Breast epithelium (tissue), 4 donors: ENCODE measurements around the gene CYTH4. TPM values are rescaled to one million over a fixed set of nuclear protein-coding genes. Genes with fewer than 3 reads are reported as not detected.

Source experiments
- DNase-seq, 2 donors: peaks; one replicate each; pipeline ENCODE4 v3.0.0-alpha.2; 2019; ENCODE audit warnings: low spot score in 2 of 2
- H3K27ac ChIP-seq, 2 donors: fragments of 200-600 bp; sonication (generic) in 1 of 2; one replicate each; pipeline ENCODE4 v1.5.1; 2016 to 2019; ENCODE audit warnings: mild to moderate bottlenecking in 1 of 2
- H3K27me3 ChIP-seq, 2 donors: fragments of 200-600 bp; sonication (generic) in 1 of 2; one replicate each; pipeline versions ENCODE4 v1.5.1 to v1.6.0; 2017 to 2019; ENCODE audit warnings: control low read depth in 1 of 2, mild to moderate bottlenecking in 1 of 2
- H3K36me3 ChIP-seq: fragments of 200-600 bp; one replicate; pipeline ENCODE4 v1.5.1; 2019
- H3K4me1 ChIP-seq, 2 donors: fragments of 200-600 bp; sonication (generic); one replicate each; pipeline ENCODE4 v1.5.1; 2016 to 2019; ENCODE audit warnings: control low read depth in 1 of 2
- H3K4me3 ChIP-seq, 3 donors: fragments of 200-600 bp; sonication (generic); 1 replicate in 2 of 3; 2 replicates in 1 of 3; pipeline ENCODE4 v1.5.1; 2016 to 2019; ENCODE audit warnings: mild to moderate bottlenecking in 3 of 3, moderate library complexity in 2 of 3
- H3K9me3 ChIP-seq, 2 donors: fragments of 200-600 bp; sonication (generic) in 1 of 2; one replicate each; pipeline ENCODE4 v1.5.1; 2016 to 2019; ENCODE audit warnings: control low read depth in 1 of 2
- POLR2A ChIP-seq: fragments of 450-650 bp; IDR thresholded peaks from one replicate; pipeline ENCODE4 v1.6.1; 2016; ENCODE audit warnings: antibody characterized with exemption, mild to moderate bottlenecking, moderate library complexity
- POLR2AphosphoS5 ChIP-seq, 3 donors: sonication (generic); formaldehyde crosslinking; IDR thresholded peaks; one replicate each; pipeline ENCODE4 v1.6.1; 2017; ENCODE audit warnings: antibody characterized with exemption in 3 of 3
- intact Hi-C: fragments of 100-400 bp; cut with DNase I; formaldehyde crosslinking; loops from one replicate; pipeline ENCODE4 v1.15.1; 2023; ENCODE audit warnings: low total_unique reads
- total RNA-seq, 3 donors: library from RNA; depleted of rRNA; stranded (reverse); fragments of >200 nt; gene quantifications; one replicate each; pipeline ENCODE4 v1.1.0, GENCODE V29; 2016
- TF ChIP-seq, protein P1 (sequence below), 3 donors: fragments of 450-650 bp; IDR thresholded peaks; one replicate each; pipeline ENCODE4 v1.5.1; 2016 to 2017; ENCODE audit warnings: antibody characterized with exemption in 3 of 3, mild to moderate bottlenecking in 3 of 3, moderate library complexity in 3 of 3

Gene CYTH4
- total RNA-seq, 3 donors from 2014 or later = 6.9 to 25.1 (median 10.5) TPM

DNA sequence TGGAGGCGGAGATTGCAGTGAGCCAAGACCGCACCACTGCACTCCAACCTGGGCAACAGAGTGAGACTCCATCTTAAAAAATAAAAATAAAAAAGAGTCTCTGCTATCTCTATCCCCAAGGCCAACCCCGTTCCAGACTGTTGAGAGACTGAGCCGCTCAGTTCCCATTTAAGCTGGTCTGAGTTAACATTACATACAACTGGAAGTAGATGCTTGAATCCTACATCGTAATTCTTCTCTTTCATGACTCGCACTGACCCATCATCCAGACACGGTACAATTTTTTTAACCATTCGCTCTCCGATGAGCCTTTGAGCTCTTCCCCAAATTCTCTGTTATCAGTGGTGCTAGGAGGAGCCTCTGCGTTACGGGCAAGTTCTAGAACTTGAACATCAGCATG is 4.9 kb upstream of the CYTH4 start:
- Histone ChIP-seq H3K27me3 (peaks cover 0 to 1% of the 10 kb centered on the region in 2 donors), H3K4me1 (no peaks in the 10 kb centered on the region), H3K9me3 (no peaks in the 10 kb centered on the region), H3K36me3 (no peaks in the 10 kb centered on the region), H3K4me3 (no peak overlapping the region), H3K27ac (no peak overlapping the region)
- DNase-seq = no peak
- TF ChIP-seq, protein P1, sequence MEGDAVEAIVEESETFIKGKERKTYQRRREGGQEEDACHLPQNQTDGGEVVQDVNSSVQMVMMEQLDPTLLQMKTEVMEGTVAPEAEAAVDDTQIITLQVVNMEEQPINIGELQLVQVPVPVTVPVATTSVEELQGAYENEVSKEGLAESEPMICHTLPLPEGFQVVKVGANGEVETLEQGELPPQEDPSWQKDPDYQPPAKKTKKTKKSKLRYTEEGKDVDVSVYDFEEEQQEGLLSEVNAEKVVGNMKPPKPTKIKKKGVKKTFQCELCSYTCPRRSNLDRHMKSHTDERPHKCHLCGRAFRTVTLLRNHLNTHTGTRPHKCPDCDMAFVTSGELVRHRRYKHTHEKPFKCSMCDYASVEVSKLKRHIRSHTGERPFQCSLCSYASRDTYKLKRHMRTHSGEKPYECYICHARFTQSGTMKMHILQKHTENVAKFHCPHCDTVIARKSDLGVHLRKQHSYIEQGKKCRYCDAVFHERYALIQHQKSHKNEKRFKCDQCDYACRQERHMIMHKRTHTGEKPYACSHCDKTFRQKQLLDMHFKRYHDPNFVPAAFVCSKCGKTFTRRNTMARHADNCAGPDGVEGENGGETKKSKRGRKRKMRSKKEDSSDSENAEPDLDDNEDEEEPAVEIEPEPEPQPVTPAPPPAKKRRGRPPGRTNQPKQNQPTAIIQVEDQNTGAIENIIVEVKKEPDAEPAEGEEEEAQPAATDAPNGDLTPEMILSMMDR (IDR thresholded peaks at IDR 0.05) = no peak
- TF ChIP-seq POLR2A = no peak
- intact Hi-C loops = no loop called here

DNA sequence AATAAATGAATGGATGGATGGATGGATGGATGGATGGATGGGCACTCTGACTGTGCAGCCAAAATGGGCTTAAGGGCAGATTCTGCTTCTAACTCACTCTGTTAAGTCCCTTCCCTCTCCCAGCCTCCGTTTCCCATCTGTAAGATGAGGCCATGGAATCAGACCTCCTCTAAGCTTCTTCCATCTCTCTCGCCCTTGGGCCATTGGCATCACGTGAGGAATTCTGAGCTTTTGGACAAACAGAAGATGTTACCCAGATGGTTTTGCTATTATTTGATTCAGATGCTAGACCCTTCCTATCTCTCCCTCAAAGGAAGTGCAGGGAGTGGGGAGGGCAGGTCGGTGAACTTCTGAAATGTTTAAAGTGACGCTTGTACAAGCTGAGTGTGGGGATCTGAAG is 4.0 kb upstream of the CYTH4 start:
- Histone ChIP-seq H3K4me3 (no peak overlapping the region), H3K36me3 (no peaks in the 10 kb centered on the region), H3K9me3 (no peaks in the 10 kb centered on the region), H3K27me3 (peaks cover 0 to 10% of the 10 kb centered on the region in 2 donors), H3K4me1 (no peaks in the 10 kb centered on the region), H3K27ac (no peak overlapping the region)
- no peak for TF ChIP-seq POLR2A
- TF ChIP-seq, protein P1 (IDR thresholded peaks at IDR 0.05) = no peak
- TF ChIP-seq POLR2AphosphoS5 (IDR thresholded peaks at IDR 0.05) = no peak
- intact Hi-C loops = no loop called here
- DNase-seq = no peak

DNA sequence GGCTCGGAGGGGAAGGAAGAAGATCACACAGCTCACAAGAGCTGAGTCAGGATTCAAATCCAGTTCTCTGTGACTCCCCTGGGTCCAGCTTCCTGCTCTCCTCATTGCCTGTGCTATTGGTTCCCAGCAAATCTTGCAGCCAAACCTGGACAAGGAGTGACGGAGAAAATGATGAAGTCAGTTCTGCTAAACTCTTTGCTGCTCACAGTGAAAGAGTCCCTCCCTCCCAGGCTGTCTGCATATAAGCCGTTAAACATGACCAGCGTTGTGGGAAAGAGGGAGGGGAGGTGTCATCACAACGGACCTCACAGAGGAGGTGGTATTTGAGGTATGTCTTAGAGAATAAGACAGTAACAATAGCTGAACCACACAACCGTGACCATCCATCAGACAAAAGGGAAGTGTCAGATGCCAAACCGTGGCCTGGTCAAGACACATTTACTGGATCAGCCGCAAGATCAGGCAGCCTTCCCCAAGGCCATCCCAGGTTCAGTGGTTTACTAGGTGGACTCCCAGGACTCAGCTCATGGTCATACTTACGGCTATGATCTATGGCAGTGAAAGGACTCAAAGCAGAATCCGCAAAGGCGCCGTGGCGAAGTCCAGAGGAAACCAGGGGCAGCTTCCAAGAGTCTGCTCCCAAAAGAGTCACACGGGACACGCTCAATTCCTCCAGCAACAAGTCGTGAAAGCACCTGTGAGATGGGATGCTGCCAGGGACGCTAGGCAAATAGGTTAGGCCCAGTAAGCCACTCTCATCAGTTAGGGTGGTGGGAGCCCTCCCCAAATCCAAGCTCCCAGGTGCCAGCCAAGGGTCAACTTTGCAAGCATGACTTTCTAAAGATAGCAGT is 2.8 kb upstream of the CYTH4 start:
- no peak for DNase-seq

DNA sequence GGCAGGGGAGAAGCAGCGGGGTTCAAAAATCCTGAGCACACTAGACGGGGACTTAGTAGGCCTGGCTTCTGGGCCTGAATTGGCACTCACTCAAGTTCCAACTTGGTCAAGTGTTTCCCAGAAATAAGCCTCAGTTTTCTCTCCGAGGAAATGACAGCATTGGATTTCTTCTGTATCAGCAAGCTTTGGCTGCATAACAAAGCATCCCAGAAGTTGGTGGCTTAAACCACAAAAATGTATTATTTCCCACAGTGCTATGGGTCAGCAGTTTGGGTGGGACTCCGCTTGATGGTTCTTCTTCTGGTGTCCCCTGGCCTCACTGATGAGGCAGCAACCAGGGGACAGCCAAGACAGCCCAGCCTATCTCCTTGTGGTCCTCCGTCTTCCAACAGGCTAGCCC is 1.6 kb upstream of the CYTH4 start:
- Histone ChIP-seq H3K4me3 (no peak overlapping the region), H3K4me1 (no peaks in the 10 kb centered on the region), H3K27me3 (peaks cover 0 to 24% of the 10 kb centered on the region in 2 donors), H3K9me3 (no peaks in the 10 kb centered on the region), H3K36me3 (no peaks in the 10 kb centered on the region), H3K27ac (no peak overlapping the region)
- TF ChIP-seq, protein P1 (IDR thresholded peaks at IDR 0.05) = no peak
- TF ChIP-seq POLR2AphosphoS5 (IDR thresholded peaks at IDR 0.05) (no peak), POLR2A (no peak)
- DNase-seq = no peak
- intact Hi-C loops = no loop called here

More for the DNA sequence above, 2.8 kb upstream of the CYTH4 start:
- intact Hi-C loops = no loop called here
- Histone ChIP-seq H3K4me1 (no peaks in the 10 kb centered on the region), H3K27ac (no peak overlapping the region), H3K27me3 (peaks cover 0 to 21% of the 10 kb centered on the region in 2 donors), H3K4me3 (no peak overlapping the region), H3K9me3 (no peaks in the 10 kb centered on the region), H3K36me3 (no peaks in the 10 kb centered on the region)
- TF ChIP-seq POLR2A = no peak
- no peak for TF ChIP-seq POLR2AphosphoS5 (IDR thresholded peaks at IDR 0.05)
- TF ChIP-seq, protein P1 (IDR thresholded peaks at IDR 0.05) = no peak

DNA sequence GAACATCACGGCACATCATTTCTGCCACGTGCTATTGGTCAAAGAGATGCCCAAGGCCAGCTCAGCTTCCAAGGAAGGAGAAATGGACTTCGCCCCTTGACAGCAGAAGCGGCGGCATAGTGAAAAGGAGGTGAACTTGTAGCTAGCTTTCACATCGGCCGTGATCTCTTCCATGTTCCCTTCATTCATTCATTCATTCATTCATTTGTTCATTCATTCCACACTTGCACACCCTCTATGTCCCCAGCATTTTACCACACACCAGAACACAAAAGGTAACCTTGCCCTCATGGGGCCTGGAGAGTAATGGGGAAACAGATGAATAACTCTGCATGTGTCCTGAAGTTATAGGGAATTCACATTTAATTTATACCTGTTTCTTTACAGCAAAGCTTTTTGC is 1.1 kb upstream of the CYTH4 start:
- Histone ChIP-seq H3K27ac (no peak overlapping the region), H3K27me3 (peaks cover 0 to 24% of the 10 kb centered on the region in 2 donors), H3K9me3 (no peaks in the 10 kb centered on the region), H3K4me1 (no peaks in the 10 kb centered on the region), H3K36me3 (no peaks in the 10 kb centered on the region), H3K4me3 (no peak overlapping the region)
- no peak for DNase-seq
- TF ChIP-seq, protein P1 (IDR thresholded peaks at IDR 0.05) = no peak
- TF ChIP-seq POLR2AphosphoS5 (IDR thresholded peaks at IDR 0.05) (no peak), POLR2A (no peak)
- intact Hi-C loops = no loop called here
